HK-2 (cell line): ENCODE results near the gene OR56B1.
"Not testable (repeated sequence)": the region's sequence is repeated elsewhere in the genome, so short reads cannot be mapped to it uniquely, and the experiment has no call there.

Experiments used
- DNase-seq: peaks from one replicate; pipeline ENCODE4 v3.0.0-alpha.2; 2018; ENCODE audit not compliant: unreplicated experiment

Gene OR56B1, protein sequence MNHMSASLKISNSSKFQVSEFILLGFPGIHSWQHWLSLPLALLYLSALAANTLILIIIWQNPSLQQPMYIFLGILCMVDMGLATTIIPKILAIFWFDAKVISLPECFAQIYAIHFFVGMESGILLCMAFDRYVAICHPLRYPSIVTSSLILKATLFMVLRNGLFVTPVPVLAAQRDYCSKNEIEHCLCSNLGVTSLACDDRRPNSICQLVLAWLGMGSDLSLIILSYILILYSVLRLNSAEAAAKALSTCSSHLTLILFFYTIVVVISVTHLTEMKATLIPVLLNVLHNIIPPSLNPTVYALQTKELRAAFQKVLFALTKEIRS

GRCh38 chr11:5736396-5736795 lies at the start of gene OR56B1:
Gene OR56B1, plus strand, starts transcription at chr11:5736448. Its CDS starts 69 bp downstream, at chr11:5736517.
- DNase-seq, result no peak

DNA sequence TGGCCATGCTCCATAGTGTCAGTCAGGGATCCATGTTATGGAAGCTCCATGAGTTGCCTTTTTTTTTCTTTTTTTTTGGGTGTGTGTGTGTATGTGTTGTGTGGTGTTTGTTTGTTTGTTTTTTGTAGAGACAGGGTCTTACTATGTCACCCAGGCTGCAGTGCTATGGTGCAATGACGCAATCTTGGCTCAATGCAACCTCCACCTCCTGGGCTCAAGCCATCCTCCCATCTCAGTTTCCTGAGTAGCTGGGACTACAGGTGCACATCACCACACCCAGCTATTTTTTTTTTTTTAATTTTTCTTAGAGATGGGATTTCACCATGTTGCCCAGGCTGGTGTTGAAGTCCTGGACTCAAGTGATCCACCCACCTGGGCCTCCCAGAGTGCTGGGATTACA lies 47.8 kb upstream of the OR56B1 start:
- no peak for DNase-seq

- no peak for DNase-seq
These were observed 46.7 kb upstream of the OR56B1 start, which contains the start of gene TRIM22 for GRCh38 chr11:5689551-5689983. Gene TRIM22, plus strand, starts transcription at chr11:5689790. Its CDS starts 6,443 bp downstream, at chr11:5696233.

DNA sequence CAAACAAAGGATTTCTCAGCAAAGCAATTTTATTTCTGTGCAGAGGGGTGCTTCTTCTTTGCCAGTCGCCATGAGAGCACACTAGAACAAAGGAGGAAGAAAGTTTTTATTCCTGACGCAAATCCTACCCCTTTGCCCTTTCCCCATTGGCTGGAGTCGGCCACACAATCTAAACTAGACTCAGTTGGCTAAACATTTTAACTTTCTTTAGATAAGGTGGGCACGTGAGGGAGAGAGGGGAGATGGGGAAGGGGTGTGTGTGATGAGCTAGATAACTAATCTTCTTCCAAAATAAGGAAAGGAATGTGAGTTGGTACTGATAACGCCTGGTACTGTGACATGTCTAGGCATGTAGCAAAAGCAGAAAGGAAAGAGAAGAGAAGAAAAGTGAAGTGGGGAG lies 46.0 kb upstream of the OR56B1 start:
- DNase-seq, result no peak

DNA sequence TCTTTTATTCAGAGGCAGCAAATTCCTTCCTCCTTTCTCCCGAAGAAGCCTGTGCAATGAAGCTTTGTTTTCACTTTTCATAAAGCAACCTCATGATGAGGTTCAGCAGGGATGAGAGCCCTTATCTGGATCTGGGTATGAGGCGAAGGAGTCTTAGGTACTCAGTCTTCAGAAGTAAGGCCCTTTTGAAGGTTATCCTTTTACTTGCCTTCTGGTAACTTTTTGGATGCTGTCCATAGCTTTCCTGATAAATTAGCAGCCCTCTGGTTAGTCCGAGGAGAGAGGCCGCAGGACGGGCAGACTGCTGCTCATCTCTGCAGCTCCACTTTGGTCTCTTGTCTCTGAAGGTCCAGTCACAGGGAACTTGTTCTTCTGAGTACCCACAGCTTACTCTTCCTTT lies 45.5 kb upstream of the OR56B1 start:
- no peak for DNase-seq

DNA sequence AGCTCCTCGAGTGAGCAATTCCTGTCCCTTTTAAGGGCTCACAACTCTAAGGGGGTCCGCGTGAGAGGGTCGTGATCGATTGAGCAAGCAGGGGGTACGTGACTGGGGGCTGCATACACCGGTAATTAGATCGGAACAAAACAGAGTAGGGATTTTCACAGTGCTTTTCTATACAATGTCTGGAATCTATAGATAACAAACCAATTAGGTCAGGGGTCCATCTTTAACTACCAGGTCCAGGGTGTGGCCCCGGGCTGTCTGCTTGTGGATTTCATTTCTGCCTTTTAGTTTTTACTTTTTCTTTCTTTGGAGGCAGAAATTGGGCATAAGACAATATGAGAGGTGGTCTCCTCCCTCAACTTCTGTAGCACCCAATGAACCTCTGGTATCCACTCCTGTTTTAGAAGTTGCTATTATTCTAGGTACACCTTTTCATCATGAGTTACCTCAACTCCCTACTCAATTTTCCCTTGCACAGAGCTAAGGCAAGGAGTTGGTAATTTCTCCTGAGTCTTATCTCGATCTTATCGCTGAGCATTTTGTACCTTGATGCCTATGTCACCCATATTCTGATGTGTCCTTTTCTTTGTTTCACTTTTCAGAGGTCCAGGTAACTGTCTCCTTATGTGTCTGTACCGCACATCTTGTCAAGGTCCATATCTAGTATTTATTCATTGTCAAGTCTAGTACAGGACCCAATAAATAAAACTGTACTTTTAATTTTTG lies 44.8 kb upstream of the OR56B1 start:
- DNase-seq, result not testable (repeated sequence)

DNA sequence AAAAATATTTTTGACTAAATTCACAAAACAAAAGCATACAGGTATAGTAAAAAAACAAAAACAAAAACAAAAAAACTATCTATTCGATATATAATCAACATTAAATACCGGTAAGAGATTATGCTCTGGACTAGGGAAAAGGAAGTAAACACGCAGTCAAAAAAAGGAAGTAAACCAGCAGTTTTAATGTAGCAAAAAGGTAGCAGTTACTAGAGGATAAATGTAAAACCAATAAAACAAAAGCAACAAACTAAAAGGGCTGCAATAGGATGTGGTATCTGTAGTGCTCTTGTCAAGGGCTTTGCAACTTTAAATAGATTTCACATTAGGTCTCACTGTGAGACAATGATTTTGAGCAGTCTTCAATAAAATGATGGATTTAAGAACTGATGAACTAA lies 44.3 kb upstream of the OR56B1 start:
- no peak for DNase-seq

- DNase-seq, result no peak
These were observed 41.6 kb upstream of the OR56B1 start for GRCh38 chr11:5694642-5695041.

DNA sequence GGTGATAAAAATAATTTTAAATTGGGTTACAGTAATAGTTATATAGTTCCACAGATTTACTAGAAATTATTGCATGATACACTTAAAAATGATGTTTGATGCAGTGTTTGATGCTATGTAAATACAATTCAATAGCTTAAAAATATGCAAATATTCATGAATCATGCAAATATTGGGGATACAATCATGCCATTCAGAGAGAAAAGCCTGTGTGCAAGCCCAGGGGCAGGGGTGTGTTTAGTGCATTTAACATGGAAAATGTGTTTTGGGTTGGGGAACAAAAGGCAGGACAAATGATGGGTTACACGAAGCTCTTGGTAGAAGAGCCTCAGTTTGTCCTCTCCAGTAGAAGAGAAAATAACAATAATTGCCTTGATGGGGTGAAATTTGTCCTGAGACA lies 40.7 kb upstream of the OR56B1 start:
- no peak for DNase-seq

- no peak for DNase-seq
These were observed 40.0 kb upstream of the OR56B1 start for GRCh38 chr11:5696210-5696609.

GRCh38 chr11:5698281-5698680 lies 38.0 kb upstream of the OR56B1 start:
- DNase-seq, result no peak

- no peak for DNase-seq
These were observed 35.7 kb upstream of the OR56B1 start for GRCh38 chr11:5700421-5701054.

- no peak for DNase-seq
These were observed 35.1 kb upstream of the OR56B1 start for GRCh38 chr11:5701055-5701577.

DNA sequence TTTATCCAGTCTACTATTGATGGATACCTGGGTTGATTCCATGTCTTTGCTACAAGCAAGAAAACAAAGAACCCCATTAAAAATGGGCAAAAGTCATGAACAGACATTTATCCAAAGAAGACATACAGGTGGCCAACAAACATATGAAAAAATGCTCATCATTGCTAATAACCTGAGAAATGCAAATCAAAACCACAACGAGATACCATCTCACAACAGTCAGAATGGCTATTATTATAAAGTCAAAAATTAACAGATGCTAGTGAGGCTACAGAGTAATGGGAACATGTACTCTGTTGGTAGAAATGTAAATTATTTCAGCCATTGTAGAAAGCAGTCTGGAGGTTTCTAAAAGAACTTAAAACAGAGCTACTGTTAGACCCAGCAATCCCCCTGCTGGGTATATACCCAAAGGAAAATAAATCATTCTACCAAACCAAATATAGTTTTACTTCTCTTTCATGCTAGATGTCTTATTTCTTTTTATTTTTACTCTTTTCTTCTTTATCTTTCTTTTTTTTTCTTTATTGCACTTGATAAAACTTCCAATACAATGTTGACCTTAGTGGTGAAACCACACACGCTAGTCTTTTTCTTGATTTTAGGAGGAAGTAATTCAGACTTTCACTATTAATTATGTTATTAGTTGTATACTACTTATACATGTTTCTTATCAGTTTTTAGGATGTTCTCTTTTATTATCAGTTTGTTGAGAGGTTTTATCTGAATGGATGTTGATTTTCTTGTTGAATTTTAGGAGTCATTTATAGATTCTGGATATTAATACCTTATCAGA lies 32.3 kb upstream of the OR56B1 start:
- no peak for DNase-seq

DNA sequence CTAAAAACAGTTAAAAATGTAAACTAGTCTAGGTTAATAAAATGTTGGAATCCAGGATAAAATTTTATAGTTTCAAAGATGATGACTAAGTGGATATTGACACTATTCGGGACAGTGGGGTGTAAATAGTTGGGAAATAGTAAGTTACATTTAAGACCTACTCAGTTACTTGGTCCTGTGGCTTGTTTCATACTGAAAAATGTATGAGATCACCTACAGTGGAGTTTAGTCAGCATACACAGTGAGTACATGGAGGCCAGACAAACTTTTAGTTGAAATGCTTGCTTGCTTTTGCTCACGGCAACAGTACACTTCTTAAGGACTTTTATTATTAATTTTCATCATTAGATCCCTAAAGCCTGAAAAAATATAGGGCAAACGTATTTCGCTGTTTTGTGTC lies 30.6 kb upstream of the OR56B1 start:
- DNase-seq, result no peak

GRCh38 chr11:5712507-5712906 lies 23.7 kb upstream of the OR56B1 start:
- no peak for DNase-seq

DNA sequence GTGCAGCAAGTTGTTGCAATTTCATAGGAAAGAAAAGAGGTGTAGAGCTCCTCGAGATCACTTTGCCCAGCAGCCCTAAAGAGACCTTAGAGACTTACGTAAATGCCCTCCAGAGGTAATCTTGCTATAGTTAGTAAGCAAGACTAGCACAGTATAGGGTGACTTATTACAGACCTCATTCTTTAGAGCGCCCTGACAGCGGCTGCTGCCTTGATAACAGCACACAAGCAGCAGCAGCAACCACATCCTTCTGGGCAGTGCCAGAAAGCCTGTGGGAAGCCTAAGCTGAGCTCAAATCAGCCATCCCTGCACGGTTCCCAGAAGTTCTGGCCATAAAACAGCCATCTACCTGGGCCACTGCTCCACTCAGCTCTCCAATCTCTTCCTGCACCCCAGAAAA lies 22.6 kb upstream of the OR56B1 start:
- DNase-seq, result no peak

DNA sequence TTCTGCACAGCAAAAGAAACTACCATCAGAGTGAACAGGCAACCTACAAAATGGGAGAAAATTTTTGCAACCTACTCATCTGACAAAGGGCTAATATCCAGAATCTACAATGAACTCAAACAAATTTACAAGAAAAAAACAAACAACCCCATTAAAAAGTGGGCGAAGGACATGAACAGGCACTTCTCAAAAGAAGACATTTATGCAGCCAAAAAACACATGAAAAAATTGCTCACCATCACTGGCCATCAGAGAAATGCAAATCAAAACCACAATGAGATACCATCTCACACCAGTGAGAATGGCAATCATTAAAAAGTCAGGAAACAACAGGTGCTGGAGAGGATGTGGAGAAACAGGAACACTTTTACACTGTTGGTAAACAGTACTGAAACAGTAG lies 19.7 kb upstream of the OR56B1 start:
- not testable (repeated sequence) for DNase-seq

DNA sequence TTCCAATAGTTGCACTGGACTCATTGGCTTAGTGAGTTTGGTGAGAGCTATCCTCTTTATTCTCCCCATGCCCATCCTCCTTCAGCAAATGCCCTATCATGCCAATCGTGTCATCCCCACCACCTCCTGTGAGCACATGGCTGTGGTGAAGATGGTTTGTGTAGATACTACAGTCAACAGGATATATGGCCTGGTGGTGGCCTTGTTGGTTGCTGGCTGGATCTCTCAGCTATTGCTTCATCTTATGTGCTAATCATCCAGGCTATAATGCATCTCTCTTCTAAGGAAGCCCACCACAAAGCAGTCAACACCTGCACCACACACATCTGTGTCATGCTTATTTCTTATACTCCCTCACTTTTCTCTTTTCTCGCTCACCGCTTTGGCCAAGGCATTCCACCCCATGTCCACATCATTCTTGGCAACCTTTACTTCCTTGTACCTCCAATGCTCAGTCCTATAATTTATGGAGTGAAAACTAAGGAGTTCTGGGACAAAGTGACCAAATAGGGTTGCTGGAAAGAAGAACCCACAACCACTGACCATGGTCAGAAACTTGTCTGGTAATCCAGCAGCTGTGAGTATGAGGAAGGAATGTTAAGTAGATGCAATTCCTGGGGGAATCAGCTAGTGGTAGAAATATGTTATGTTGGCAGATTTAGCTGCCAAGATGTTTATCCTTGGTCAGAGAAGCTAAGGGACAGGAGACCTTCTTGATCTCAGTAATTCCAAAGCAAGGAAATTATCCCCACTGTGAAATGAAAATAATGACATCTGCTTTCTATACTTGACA lies 16.3 kb upstream of the OR56B1 start:
- no peak for DNase-seq

- DNase-seq, result no peak
These were observed 13.6 kb upstream of the OR56B1 start for GRCh38 chr11:5722622-5723021.

GRCh38 chr11:5726351-5726750 lies 9.9 kb upstream of the OR56B1 start:
- no peak for DNase-seq
